RWPE1 (cell line): ENCODE measurements around the gene OR51F1.
"Not testable (repeated sequence)": the region's sequence is repeated elsewhere in the genome, so short reads cannot be mapped to it uniquely, and the experiment has no call there.

Experiments
- CTCF ChIA-PET: fragments of 350-600 bp; sonication (Branson Sonifier 250); formaldehyde crosslinking; extraction: SDS; loops from one replicate; lab custom pipeline; 2021; lab: Yijun Ruan, JAX
- POLR2A ChIA-PET: fragments of 400-600 bp; formaldehyde crosslinking; extraction: SDS; loops from one replicate; lab custom pipeline; 2020; ENCODE audit warnings: antibody characterized with exemption; ENCODE audit not compliant: low non-redundant PET; lab: Yijun Ruan, JAX
- DNase-seq: peaks from one replicate; pipeline ENCODE4 v3.0.0; 2012; ENCODE audit warnings: low spot score
- H3K27ac ChIP-seq: fragments of 450-650 bp; 2 replicates; pipeline ENCODE4 v1.5.1; 2017
- CTCF ChIP-seq: fragments of 450-650 bp; conservative IDR thresholded peaks from 2 replicates; pipeline ENCODE4 v1.5.1; 2017; ENCODE audit warnings: low read depth, mild to moderate bottlenecking

OR51F1 gene

GRCh38 chr11:4769838-4770237, at the start of gene OR51F1:
Gene OR51F1 (minus strand): TSS chr11:4769938. CDS start chr11:4769938, 0 bp downstream.
- POLR2A ChIA-PET, result no interaction called here
- CTCF ChIA-PET, result no interaction called here
- no peak for TF ChIP-seq CTCF
- H3K27ac ChIP-seq, result no peak within 1 kb of the TSS
- DNase-seq, result no peak

- H3K27ac ChIP-seq, result no peak overlapping the region
- TF ChIP-seq CTCF, result no peak
- ChIA-PET POLR2A (no interaction called here), CTCF (no interaction called here)
- no peak for DNase-seq
Measured at GRCh38 chr11:4809246-4809645, 39.5 kb upstream of the OR51F1 start.

- DNase-seq, result no peak
- no peak overlapping the region for H3K27ac ChIP-seq
- ChIA-PET POLR2A (no interaction called here), CTCF (no interaction called here)
- TF ChIP-seq CTCF, result no peak
Measured at GRCh38 chr11:4808476-4808875, 38.7 kb upstream of the OR51F1 start.

- no peak for TF ChIP-seq CTCF
- no peak within 1 kb of the TSS for H3K27ac ChIP-seq
- POLR2A ChIA-PET, result no interaction called here
- CTCF ChIA-PET, result no interaction called here
- no peak for DNase-seq
Measured at GRCh38 chr11:4804280-4804679, 34.5 kb upstream of the OR51F1 start, which contains the start of gene OR52R1. Gene OR52R1 (minus strand): TSS chr11:4804380. CDS start chr11:4804380, 0 bp downstream.

- CTCF ChIA-PET, DNase-seq, POLR2A ChIA-PET, H3K27ac ChIP-seq: not testable (repeated sequence)
Measured at GRCh38 chr11:4801316-4801715, 31.6 kb upstream of the OR51F1 start.

GRCh38 chr11:4798427-4799183, 28.9 kb upstream of the OR51F1 start:
- CTCF ChIA-PET, result interaction anchor here (0.6 kb wide), 1 partner anchor 300 kb away, joined by 3 read pairs; no protein-coding TSS in a partner anchor
- no peak overlapping the region for H3K27ac ChIP-seq
- POLR2A ChIA-PET, result no interaction called here
- DNase-seq, result no peak
- TF ChIP-seq CTCF, result no peak

GRCh38 chr11:4797206-4797605, 27.5 kb upstream of the OR51F1 start:
- no peak for DNase-seq
- no peak overlapping the region for H3K27ac ChIP-seq
- ChIA-PET POLR2A (no interaction called here), CTCF (no interaction called here)
- TF ChIP-seq CTCF, result no peak
